HTR-8/SVneo (cell line): ENCODE results near the gene MED8.

Experiments used
- DNase-seq: peaks from one replicate; pipeline ENCODE4 v3.0.0; 2011; ENCODE audit warnings: low spot score, mixed read lengths; ENCODE audit not compliant: insufficient read length
- FAIRE-seq: peaks from 2 replicates; lab custom pipeline; 2011; peaks lifted over from hg19 to GRCh38; lab: Jason Lieb, UNC

The MED8 gene

DNA sequence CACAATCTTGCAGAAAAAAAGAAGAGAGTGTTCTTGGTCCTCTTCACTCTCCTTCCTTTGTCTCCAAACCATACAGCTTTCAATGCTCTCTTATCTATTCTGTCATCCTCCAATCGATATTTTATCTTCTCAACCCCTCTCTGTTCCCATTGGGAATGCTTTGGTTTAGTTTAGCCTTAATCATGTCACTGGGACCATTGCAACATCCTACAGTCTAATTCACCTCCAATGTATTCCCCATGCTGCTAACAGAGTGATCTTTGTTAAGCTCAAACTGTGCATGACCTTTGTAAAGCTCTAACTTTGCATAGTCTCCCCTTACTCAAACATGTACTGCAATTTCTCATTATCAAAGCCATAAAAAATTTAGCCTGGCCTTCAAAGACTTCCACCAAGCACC is 49.0 kb downstream of the MED8 start:
- FAIRE-seq: no peak
- no peak for DNase-seq

DNA sequence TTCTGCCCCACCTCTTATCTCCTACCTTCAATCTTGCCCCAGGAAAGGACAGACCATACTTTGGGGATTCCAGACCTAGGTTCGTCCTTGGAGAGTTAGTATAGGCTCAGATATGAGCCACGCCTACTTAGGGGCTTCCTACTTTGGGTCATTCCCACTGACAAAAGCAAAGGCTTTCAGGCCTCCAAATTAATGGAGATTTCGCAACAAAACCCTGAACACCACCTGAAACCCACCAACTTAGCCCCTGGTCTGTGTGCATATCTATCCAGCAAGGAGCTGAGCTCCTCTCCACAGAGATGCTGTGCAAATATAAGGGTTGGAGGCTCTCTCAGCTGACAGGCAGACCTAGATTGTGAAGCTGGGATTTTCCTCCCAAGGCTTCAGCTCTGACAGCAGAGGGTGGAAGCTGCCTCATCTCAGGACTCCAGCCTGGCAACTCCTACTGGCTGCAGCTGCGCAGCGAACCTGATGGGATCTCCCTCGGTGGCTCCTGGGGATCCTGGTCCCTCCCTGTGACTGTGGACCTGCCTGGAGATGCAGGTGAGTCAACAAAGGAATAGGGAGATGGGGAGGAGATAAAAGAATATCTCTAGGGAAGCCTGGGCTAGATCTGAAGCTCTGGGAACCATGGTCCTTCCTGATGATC is 49.9 kb downstream of the MED8 start:
- FAIRE-seq: no peak
- DNase-seq: no peak

GRCh38 chr1:43338001-43338400 is 51.6 kb downstream of the MED8 start:
- no peak for DNase-seq
- no peak for FAIRE-seq

DNA sequence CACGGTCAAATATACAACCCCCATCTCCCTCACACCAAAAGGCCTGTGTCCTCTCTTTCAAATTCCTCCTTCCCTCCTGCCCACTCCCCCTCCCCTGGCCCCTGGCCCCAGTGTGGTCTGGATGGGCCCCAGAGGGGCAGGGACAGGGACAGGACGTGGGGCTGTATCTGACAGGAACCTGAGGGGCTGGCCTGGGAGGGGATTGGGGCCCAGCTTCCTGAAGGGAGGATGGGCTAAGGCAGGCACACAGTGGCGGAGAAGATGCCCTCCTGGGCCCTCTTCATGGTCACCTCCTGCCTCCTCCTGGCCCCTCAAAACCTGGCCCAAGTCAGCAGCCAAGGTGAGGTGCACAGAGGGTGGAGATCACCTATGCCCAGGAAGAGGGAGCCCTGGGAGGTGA is 52.0 kb downstream of the MED8 start, which contains the start of gene MPL:
TSS of gene MPL (plus strand) at position 231 of the 400 bp plus-strand sequence. CDS start at position 262, 31 bp downstream.
- no peak for FAIRE-seq
- no peak for DNase-seq

DNA sequence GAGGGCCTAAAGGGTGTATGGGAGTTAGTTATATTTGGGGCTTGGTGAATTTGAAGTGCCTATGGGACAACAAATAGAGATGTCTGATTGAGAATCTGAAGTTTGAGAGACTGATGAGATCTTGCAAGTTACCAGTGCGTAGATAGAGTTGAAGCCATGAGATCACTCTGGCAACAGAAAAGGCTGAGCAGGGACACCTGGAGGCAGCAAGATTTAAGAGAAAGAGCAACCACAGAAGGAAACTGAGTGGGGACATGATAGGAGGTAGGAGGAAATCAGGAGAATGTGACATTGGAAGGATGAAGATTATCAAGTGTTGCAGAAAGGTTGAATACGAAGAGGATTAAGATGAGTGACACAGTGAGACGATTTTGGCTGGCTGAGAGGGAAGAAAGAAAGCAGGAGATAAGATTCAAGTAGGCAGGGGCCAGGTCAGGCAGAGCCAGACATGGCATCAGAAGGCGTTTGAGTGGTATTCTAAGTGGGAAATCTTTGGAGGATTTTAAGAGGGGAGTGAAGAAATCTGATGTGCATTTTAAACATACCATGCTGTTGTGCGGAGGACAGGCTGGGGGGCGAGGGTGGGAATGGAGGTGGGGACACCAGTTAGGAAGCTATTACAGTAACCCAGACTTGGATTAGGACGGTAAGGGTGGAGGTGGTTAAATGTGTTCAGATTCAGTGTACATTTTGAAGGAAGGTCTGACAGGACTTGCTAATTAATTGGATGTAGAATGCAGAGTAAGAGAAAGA is 55.0 kb downstream of the MED8 start:
- no peak for FAIRE-seq
- no peak for DNase-seq
